ENCODE data around the gene PDSS2. TPM values are rescaled to one million over a fixed set of nuclear protein-coding genes. Genes with fewer than 3 reads are reported as not detected.

PDSS2 gene
- total and polyA plus RNA-seq, 9 of the 15 experiments (the other 6 are each of a cell fraction or from before 2014, with no cell fraction given), result 5.8 to 21.1 (median 12.0) TPM

GRCh38 chr6:107235007-107235406 is 224.4 kb downstream of the PDSS2 start:
- 55% methylated on average over 2 of the region's 2 CpGs for WGBS (ENCODE audit: insufficient coverage, low coverage, missing lambda C conversion rate)
- DNase-seq (ENCODE audit: extremely low read depth in 1 of 4, low spot score in 3 of 4) (no peak), ATAC-seq (no peak), FAIRE-seq (no peak)
- Histone ChIP-seq H3K36me3 (ENCODE audit: control insufficient read depth, insufficient read depth, low read length) (no peaks in the 10 kb centered on the region), H3K79me2 (ENCODE audit: control insufficient read depth, insufficient read depth, low read length) (no peaks in the 10 kb centered on the region), H2AFZ (ENCODE audit: low read depth, low read length) (no peak overlapping the region), H3K27me3 (ENCODE audit: control insufficient read depth in 2 of 2, insufficient read depth in 2 of 2, low read length in 2 of 2) (no peaks in the 10 kb centered on the region), H3K9me1 (ENCODE audit: control insufficient read depth, insufficient read depth, low read length) (no peaks in the 10 kb centered on the region), H3K4me3 (no peak overlapping the region), H3K9ac (ENCODE audit: insufficient read depth in 1 of 2, low read depth in 2 of 2, low read length in 2 of 2) (no peak overlapping the region), H4K20me1 (replicated peaks; ENCODE audit: control insufficient read depth, insufficient read depth, low read length) (no peaks in the 10 kb centered on the region), H3K4me2 (ENCODE audit: insufficient read depth, low read length) (no peak overlapping the region), H3K4me1 (replicated peaks in 1 of 2; ENCODE audit: control insufficient read depth in 2 of 2, insufficient read depth in 2 of 2, low read length in 2 of 2) (no peaks in the 10 kb centered on the region), H3K9me3 (replicated peaks; ENCODE audit: control insufficient read depth, insufficient read depth, low read depth, low read length) (no peaks in the 10 kb centered on the region), H3K27ac (ENCODE audit: extremely low read depth, low read depth, low read length) (no peak overlapping the region)
- in situ Hi-C loops (cut with MboI) (no loop called here), intact Hi-C loops (cut with micrococcal nuclease) (no loop called here)
- no peak for TF ChIP-seq ZNF253 (CRISPR knock-in tag; conservative IDR thresholded peaks at IDR 0.05)
- TF ChIP-seq E2F5 (CRISPR knock-in tag; IDR thresholded peaks at IDR 0.05), result no peak
- TF ChIP-seq GATA2 (CRISPR knock-in tag; IDR thresholded peaks at IDR 0.05), result no peak
- POLR2A ChIA-PET, result no interaction called here
- CTCF ChIA-PET (ENCODE audit: low intra/inter-chr PET ratio), result no interaction called here
- no TSS peak for BruUV-seq (replicated peaks)

- Histone ChIP-seq H3K9ac (ENCODE audit: insufficient read depth in 1 of 2, low read depth in 2 of 2, low read length in 2 of 2) (no peak overlapping the region), H3K79me2 (ENCODE audit: control insufficient read depth, insufficient read depth, low read length) (no peaks in the 10 kb centered on the region), H2AFZ (ENCODE audit: low read depth, low read length) (no peak overlapping the region), H3K36me3 (ENCODE audit: control insufficient read depth, insufficient read depth, low read length) (no peaks in the 10 kb centered on the region), H3K27ac (ENCODE audit: extremely low read depth, low read depth, low read length) (no peak overlapping the region), H4K20me1 (replicated peaks; ENCODE audit: control insufficient read depth, insufficient read depth, low read length) (no peaks in the 10 kb centered on the region), H3K4me3 (no peak overlapping the region), H3K27me3 (ENCODE audit: control insufficient read depth in 2 of 2, insufficient read depth in 2 of 2, low read length in 2 of 2) (no peaks in the 10 kb centered on the region), H3K4me1 (replicated peaks in 1 of 2; ENCODE audit: control insufficient read depth in 2 of 2, insufficient read depth in 2 of 2, low read length in 2 of 2) (no peaks in the 10 kb centered on the region), H3K4me2 (ENCODE audit: insufficient read depth, low read length) (no peak overlapping the region), H3K9me1 (ENCODE audit: control insufficient read depth, insufficient read depth, low read length) (no peaks in the 10 kb centered on the region), H3K9me3 (replicated peaks; ENCODE audit: control insufficient read depth, insufficient read depth, low read depth, low read length) (no peaks in the 10 kb centered on the region)
- no peak for ATAC-seq
- BruUV-seq (replicated peaks), result no TSS peak
- FAIRE-seq, result no peak
- intact Hi-C loops (cut with micrococcal nuclease) (no loop called here), in situ Hi-C loops (cut with MboI) (no loop called here)
- 67% methylated on average over 3 of the region's 3 CpGs for WGBS (ENCODE audit: insufficient coverage, low coverage, missing lambda C conversion rate)
- DNase-seq (ENCODE audit: extremely low read depth in 1 of 4, low spot score in 3 of 4), result no peak
- CTCF ChIA-PET (ENCODE audit: low intra/inter-chr PET ratio), result no interaction called here
- POLR2A ChIA-PET, result no interaction called here
- TF ChIP-seq FOXK2 (conservative IDR thresholded peaks at IDR 0.05 in 1 of 2, IDR thresholded peaks at IDR 0.05 in 1 of 2; ENCODE audit: low read depth in 2 of 2) (no peak), SPI1 (IDR thresholded peaks at IDR 0.05; ENCODE audit: borderline replicate concordance, low read depth, low read length) (no peak), DNMT1 (IDR thresholded peaks at IDR 0.05) (no peak), MCM5 (IDR thresholded peaks at IDR 0.05; ENCODE audit: low read depth) (no peak), RAD21 (CRISPR knock-in tag; conservative IDR thresholded peaks at IDR 0.05 in 1 of 2, IDR thresholded peaks at IDR 0.05 in 1 of 2) (no peak), THRB (CRISPR knock-in tag; conservative IDR thresholded peaks at IDR 0.05) (no peak), ELK3 (CRISPR knock-in tag; IDR thresholded peaks at IDR 0.05) (no peak), NFXL1 (CRISPR knock-in tag; IDR thresholded peaks at IDR 0.05) (no peak), ZNF263 (CRISPR knock-in tag; IDR thresholded peaks at IDR 0.05; ENCODE audit: borderline replicate concordance) (no peak)
Observed at GRCh38 chr6:107231243-107231642, 228.1 kb downstream of the PDSS2 start.
